ENCODE data around the gene CYB5A.

Gene CYB5A

GRCh38 chr18:74242438-74243096 lies 49.2 kb downstream of the CYB5A start:
- no peak for DNase-seq

GRCh38 chr18:74241970-74242369 lies 49.8 kb downstream of the CYB5A start:
- DNase-seq = no peak

GRCh38 chr18:74241426-74241825 lies 50.3 kb downstream of the CYB5A start:
- no peak for DNase-seq

- no peak for DNase-seq
Observed at GRCh38 chr18:74239567-74239966, 52.2 kb downstream of the CYB5A start.

- peak in 1 of 2 donors; percentile 7 for DNase-seq
Observed at GRCh38 chr18:74234326-74235171, 57.2 kb downstream of the CYB5A start.

- no peak for DNase-seq
Observed at GRCh38 chr18:74233933-74234325, 57.8 kb downstream of the CYB5A start.

- no peak for DNase-seq
Observed at GRCh38 chr18:74230922-74231714, 60.6 kb downstream of the CYB5A start.

GRCh38 chr18:74229891-74230290 lies 61.9 kb downstream of the CYB5A start:
- DNase-seq = no peak

- DNase-seq = no peak
Observed at GRCh38 chr18:74229005-74229404, 62.8 kb downstream of the CYB5A start.

- no peak for DNase-seq
Observed at GRCh38 chr18:74228312-74228711, 63.5 kb downstream of the CYB5A start.

- DNase-seq = no peak
Observed at GRCh38 chr18:74226666-74227065, 65.1 kb downstream of the CYB5A start.

GRCh38 chr18:74226156-74226555 lies 65.6 kb downstream of the CYB5A start:
- DNase-seq = no peak

GRCh38 chr18:74225193-74225840 lies 66.4 kb downstream of the CYB5A start:
- no peak for DNase-seq

- no peak for DNase-seq
Observed at GRCh38 chr18:74222710-74223494, 68.9 kb downstream of the CYB5A start.

- DNase-seq = no peak
Observed at GRCh38 chr18:74221081-74221480, 70.7 kb downstream of the CYB5A start.

GRCh38 chr18:74219056-74219455 lies 72.7 kb downstream of the CYB5A start:
- DNase-seq = no peak

GRCh38 chr18:74217476-74218143 lies 74.2 kb downstream of the CYB5A start:
- DNase-seq = no peak

- no peak for DNase-seq
Observed at GRCh38 chr18:74216661-74217110, 75.1 kb downstream of the CYB5A start.

GRCh38 chr18:74215863-74216262 lies 75.9 kb downstream of the CYB5A start:
- no peak for DNase-seq

- DNase-seq = no peak
Observed at GRCh38 chr18:74213429-74213828, 78.3 kb downstream of the CYB5A start.

GRCh38 chr18:74204526-74205152 lies 87.1 kb downstream of the CYB5A start:
- no peak for DNase-seq
